Hematopoietic multipotent progenitor cell treated with erythropoietin and hydrocortisone succinate and interleukin-3 and kit ligand, for 15 days (in vitro differentiated cells): Measurements from ENCODE around the gene USP22.
"Not testable (repeated sequence)": the region's sequence is repeated elsewhere in the genome, so short reads cannot be mapped to it uniquely, and the experiment has no call there.

Experiments used
- DNase-seq: peaks from one replicate; pipeline ENCODE4 v3.0.0-alpha.2; 2015; ENCODE audit warnings: low spot score

The USP22 gene

GRCh38 chr17:20988001-20988636, 54.7 kb downstream of the USP22 start:
- DNase-seq, result no peak

DNA sequence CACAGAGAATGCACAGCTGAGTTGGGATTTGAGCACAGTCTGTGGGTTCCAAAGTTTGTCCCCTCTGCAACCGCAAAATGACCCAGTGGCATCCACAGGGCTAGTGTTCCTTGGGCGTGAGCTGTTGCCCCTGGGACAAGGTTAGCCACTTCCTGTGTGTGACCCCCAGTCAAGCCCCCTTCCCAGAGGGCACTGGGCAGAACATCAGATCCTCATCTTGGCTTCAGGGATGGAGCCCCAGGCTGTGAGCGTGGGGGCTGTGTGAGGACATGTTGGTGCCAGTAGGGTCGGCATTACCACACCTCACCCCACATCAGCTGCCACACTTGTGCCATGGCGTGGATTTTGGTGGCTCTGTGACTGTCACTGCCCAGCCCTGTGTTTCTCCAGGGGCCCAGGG, 55.3 kb downstream of the USP22 start:
- no peak for DNase-seq

GRCh38 chr17:20986767-20987510, 55.9 kb downstream of the USP22 start:
- no peak for DNase-seq

DNA sequence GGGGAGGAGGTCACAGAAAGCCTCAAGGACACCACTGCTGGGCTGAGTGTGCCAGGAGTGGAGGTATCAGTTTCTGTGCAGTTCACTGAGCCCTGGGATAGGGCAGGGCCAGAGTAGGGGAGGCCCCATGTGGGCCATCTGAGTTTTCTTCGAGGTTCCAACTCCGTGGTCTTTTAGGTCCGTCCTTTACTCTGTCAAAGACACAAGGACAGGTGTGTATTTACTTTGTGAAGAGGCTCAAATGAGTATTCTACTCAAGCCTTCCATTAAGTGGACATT, 59.5 kb downstream of the USP22 start:
- DNase-seq, result no peak

DNA sequence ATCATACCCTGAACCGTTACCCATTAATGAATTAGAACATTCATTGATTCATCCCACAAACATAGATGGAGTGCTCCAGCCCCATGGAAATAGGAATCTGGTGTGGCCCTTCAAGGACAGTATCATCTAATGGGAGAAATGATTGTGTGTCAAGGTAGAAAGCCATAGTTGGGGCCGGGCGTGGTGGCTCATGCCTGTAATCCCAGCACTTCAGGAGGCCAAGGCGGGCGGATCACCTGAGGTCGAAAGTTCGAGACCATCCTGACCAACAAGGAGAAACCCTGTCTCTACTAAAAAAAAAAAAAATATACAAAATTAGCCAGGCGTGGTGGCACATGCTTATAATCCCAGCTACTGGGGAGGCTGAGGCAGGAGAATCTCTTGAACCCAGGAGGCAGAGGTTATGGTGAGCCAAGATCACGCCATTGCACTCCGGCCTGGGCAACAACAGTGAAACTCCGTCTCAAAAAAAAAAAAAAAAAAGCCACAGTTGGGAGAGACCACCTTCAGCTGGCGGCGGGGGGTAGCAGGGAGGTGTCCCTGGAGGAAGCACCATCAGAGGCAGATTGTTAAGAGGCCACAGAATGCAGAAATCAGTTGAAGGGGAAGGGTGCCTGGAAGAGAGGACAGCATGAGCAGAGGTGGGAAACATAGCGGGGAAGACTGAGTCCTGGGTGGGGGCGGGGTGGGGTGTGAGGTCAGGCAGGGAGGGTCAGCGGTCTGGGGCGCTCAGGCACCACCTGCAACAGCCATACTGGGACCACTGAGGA, 60.0 kb downstream of the USP22 start:
- DNase-seq, result no peak

- no peak for DNase-seq
Measured at GRCh38 chr17:20981046-20981920, 61.5 kb downstream of the USP22 start.

DNA sequence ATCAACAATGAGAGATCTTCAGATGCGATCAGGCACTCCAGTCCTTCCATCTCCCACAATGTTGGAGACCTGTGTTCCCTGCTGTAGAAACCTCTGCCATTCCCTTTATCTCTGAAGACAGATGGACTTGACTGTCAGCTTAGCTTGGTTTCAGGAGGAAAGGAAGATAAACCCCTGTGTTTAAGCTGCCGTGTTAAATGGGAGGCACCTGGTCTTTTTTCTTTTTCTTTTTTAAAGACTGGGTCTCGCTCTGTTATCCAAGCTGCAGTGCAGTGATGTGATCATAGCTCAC, 63.1 kb downstream of the USP22 start:
- no peak for DNase-seq

- DNase-seq, result not testable (repeated sequence)
Measured at GRCh38 chr17:20979007-20979791, 63.6 kb downstream of the USP22 start.

- DNase-seq, result not testable (repeated sequence)
Measured at GRCh38 chr17:20977609-20978253, 65.1 kb downstream of the USP22 start.

- DNase-seq, result no peak
Measured at GRCh38 chr17:20975566-20975965, 67.2 kb downstream of the USP22 start.

GRCh38 chr17:20970329-20970728, 72.5 kb downstream of the USP22 start:
- DNase-seq, result no peak

DNA sequence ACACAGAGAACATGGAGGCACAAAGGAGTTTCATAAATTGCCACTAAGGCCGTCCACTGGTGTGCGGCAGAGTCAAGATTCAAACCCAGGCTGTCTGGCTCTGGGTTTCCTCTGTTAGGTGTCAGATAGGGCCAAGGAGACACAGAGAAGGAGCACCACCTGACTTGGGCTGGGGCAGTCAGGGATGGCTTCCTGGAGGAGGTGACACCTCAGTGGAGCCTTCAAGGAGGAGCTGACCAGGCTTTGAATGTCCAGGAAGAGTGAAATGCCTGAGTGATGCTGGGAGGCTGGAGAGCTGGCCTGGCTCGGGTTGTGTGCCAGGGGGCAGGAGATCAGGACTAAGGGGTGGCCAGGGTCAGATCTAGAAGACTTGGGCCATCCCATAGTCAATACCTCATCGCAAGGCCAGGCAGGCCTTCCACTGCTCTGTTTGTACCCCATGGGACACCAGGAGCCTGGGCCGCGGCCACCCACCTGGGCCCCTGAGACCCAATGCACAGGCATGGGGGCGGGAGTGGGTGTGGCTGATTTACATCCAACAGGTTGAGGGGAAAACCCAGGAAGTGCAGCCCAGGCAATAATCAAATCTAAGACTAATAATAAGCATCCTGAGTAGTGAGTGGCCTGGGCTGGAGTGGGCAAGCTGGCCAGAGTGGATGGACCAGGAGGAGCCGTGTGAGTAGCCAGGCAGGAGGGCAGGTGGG, 73.7 kb downstream of the USP22 start:
- DNase-seq, result no peak

- no peak for DNase-seq
Measured at GRCh38 chr17:20967776-20968175, 75.0 kb downstream of the USP22 start.

GRCh38 chr17:20966870-20967269, 75.9 kb downstream of the USP22 start:
- no peak for DNase-seq

GRCh38 chr17:20965492-20965891, 77.3 kb downstream of the USP22 start:
- DNase-seq, result no peak

DNA sequence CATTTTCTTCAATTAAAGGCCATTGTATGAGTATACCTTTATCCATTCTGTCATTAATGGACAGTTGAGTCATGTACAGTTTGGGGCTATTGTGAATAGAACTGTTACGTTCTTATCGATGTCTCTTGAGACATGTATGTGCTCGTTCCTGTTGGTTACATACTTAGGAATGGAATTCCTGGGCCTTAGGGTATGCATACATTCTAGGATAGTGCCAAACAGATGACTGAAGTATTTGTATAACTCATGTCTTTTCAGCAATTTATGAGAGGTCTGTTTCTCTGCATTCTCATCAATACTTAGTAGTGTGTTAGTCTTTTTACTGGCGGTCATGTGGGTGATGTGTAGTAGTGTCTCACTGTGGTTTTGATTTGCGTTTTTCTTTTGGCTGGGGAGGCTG, 81.2 kb downstream of the USP22 start:
- DNase-seq, result no peak

DNA sequence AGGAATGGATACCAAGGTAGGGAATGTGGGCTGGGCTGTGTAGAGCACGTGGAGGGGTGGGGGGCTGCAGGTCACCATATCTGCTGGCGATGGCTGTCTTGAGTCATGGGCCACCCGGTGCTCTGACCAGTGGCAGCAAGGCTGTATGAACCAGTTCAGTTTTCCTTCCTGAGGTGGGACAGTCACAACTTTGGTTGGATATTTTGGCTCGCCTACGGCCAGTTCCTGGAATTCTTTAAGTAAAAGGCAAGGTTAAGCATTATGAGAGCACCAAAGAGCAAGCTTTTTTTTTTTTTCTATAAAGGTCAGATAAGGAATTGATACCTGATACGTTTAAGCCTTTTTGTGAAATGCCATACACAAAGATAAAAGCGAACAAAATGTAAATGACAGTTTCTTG, 81.9 kb downstream of the USP22 start:
- no peak for DNase-seq

- no peak for DNase-seq
Measured at GRCh38 chr17:20955427-20956323, 87.1 kb downstream of the USP22 start.

DNA sequence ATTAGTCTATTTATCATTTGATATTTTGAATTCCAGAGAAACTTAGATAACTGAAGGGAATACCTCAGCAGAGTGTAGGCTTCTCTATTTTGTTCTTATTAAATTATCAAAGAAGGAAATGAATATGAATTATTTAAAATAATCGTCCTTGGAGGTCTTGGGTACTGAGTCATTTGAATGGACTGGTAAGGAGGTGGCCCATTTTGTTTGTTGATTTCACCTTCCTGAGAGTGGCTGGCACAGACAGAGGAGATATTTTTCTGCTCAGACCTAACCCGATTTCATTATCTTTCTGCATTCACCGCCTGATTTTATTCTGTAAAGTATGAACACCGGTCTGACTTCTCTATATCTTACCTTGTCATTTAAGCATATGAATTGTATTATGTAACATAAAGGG, 88.0 kb downstream of the USP22 start:
- DNase-seq, result no peak

DNA sequence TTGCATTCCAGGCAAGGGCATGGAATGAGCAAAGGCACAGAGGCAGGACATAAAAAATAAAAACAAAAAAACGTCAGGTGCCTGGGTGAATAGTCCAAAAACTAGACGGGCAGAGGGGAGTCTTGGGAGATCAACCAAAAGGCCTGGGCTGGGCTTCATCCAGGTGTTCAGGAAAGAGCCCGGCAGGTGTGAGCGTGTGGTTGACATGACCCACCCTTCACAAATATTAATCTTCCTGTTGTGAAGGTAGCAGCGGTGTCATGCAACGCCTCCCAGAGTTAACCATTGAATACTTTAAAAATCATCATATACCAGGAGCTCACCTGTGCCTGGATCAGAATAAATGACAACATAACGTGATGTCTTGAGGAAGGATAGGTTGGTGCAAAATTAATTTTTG, 90.6 kb downstream of the USP22 start:
- no peak for DNase-seq
